Bronchial epithelial cell (primary cell): Measurements from ENCODE around the gene PRR35. TPM values are rescaled to one million over a fixed set of nuclear protein-coding genes. Genes with fewer than 3 reads are reported as not detected.

Source experiments
- DNase-seq: peaks from one replicate; pipeline ENCODE4 v3.0.0-alpha.2; 2010; ENCODE audit warnings: low read depth
- FAIRE-seq: peaks from 2 replicates; lab custom pipeline; 2011; peaks lifted over from hg19 to GRCh38; lab: Jason Lieb, UNC
- H3K27me3 ChIP-seq: 2 replicates; pipeline ENCODE4 v1.5.1; 2011; ENCODE audit warnings: low read length; ENCODE audit not compliant: control insufficient read depth, insufficient read depth
- H3K36me3 ChIP-seq: 2 replicates; pipeline ENCODE4 v1.5.1; 2011; ENCODE audit warnings: low read length; ENCODE audit not compliant: control insufficient read depth, insufficient read depth
- H3K4me3 ChIP-seq: 2 replicates; pipeline ENCODE4 v1.5.1; 2011; ENCODE audit warnings: mild to moderate bottlenecking, low read depth, low read length, control low read depth
- CTCF ChIP-seq: IDR thresholded peaks from 2 replicates; pipeline ENCODE4 v1.5.1; 2011; ENCODE audit warnings: mild to moderate bottlenecking, moderate library complexity, low read length, control low read depth, inconsistent platforms; ENCODE audit not compliant: insufficient read depth, severe bottlenecking
- total RNA-seq: library from RNA; depleted of rRNA; stranded (reverse); fragments of >200 nt; gene quantifications from 2 replicates; pipeline ENCODE4 v1.2.1, GENCODE V29; 2014

PRR35 gene
- total RNA-seq, 1 donor from 2014 or later = not detected

- no peak for TF ChIP-seq CTCF
- Histone ChIP-seq H3K36me3 (peaks cover 29% of the 10 kb centered on the region), H3K4me3 (no peak overlapping the region), H3K27me3 (no peaks in the 10 kb centered on the region)
- no peak for FAIRE-seq
- DNase-seq = no peak
These were observed 19.4 kb upstream of the PRR35 start for GRCh38 chr16:540645-541340.

GRCh38 chr16:543301-544164, 16.7 kb upstream of the PRR35 start:
- Histone ChIP-seq H3K4me3 (no peak overlapping the region), H3K36me3 (peaks cover 13% of the 10 kb centered on the region), H3K27me3 (no peaks in the 10 kb centered on the region)
- DNase-seq (no peak), FAIRE-seq (no peak)
- no peak for TF ChIP-seq CTCF

- Histone ChIP-seq H3K36me3 (peaks cover 13% of the 10 kb centered on the region), H3K4me3 (no peak overlapping the region), H3K27me3 (no peaks in the 10 kb centered on the region)
- DNase-seq (no peak), FAIRE-seq (no peak)
- no peak for TF ChIP-seq CTCF
These were observed 15.7 kb upstream of the PRR35 start for GRCh38 chr16:544517-544916.

- peak; percentile 49 for TF ChIP-seq CTCF
- Histone ChIP-seq H3K36me3 (peaks cover 13% of the 10 kb centered on the region), H3K27me3 (no peaks in the 10 kb centered on the region), H3K4me3 (no peak overlapping the region)
- DNase-seq (no peak), FAIRE-seq (no peak)
These were observed 13.1 kb upstream of the PRR35 start for GRCh38 chr16:546909-547770.

- peaks cover 13% of the 10 kb centered on the region for H3K36me3 ChIP-seq
- no peak for DNase-seq
- H3K27me3 ChIP-seq = no peaks in the 10 kb centered on the region
- FAIRE-seq = no peak
- no peak for TF ChIP-seq CTCF
- H3K4me3 ChIP-seq = no peak overlapping the region
These were observed 11.6 kb upstream of the PRR35 start for GRCh38 chr16:548586-548985.
